Measurements from ENCODE around the gene HCN3.

Gene HCN3

GRCh38 chr1:155334962-155335361 is 57.7 kb downstream of the HCN3 start:
- DNase-seq (ENCODE audit: insufficient read length) (no peak), FAIRE-seq (no peak)
- TF ChIP-seq POLR2A (IDR thresholded peaks at IDR 0.05; ENCODE audit: low read depth, low read length) (no peak), TAF1 (IDR thresholded peaks at IDR 0.05; ENCODE audit: borderline replicate concordance, low read depth, low read length) (no peak), POLR2AphosphoS5 (IDR thresholded peaks at IDR 0.05; ENCODE audit: low read depth, low read length) (no peak)

Measured in GM12892 (cell line).